ENCODE data around the gene PIGH. TPM values are rescaled to one million over a fixed set of nuclear protein-coding genes. Genes with fewer than 3 reads are reported as not detected.
A peak's percentile ranks its signal among the peaks of the same experiment; 100 is the strongest.
"Not testable (repeated sequence)": the region's sequence is repeated elsewhere in the genome, so short reads cannot be mapped to it uniquely, and the experiment has no call there.

Gene PIGH
- total RNA-seq, 1 donor from 2014 or later, result 18.3 TPM

- DNase-seq (ENCODE audit: extremely low spot score, unreplicated experiment), result no peak
- Mint-ChIP-seq H3K4me3 (ENCODE audit: unreplicated experiment) (no peak overlapping the region), H3K4me1 (ENCODE audit: unreplicated experiment) (no peaks in the 10 kb centered on the region), H3K9me3 (ENCODE audit: unreplicated experiment) (no peaks in the 10 kb centered on the region), H3K36me3 (ENCODE audit: unreplicated experiment) (no peaks in the 10 kb centered on the region), H3K27ac (ENCODE audit: unreplicated experiment) (no peak overlapping the region), H3K27me3 (ENCODE audit: unreplicated experiment) (peaks cover 51% of the 10 kb centered on the region)
- no peak for TF ChIP-seq CTCF (IDR thresholded peaks at IDR 0.05)
Observed at GRCh38 chr14:67607646-67608045, 7.6 kb upstream of the PIGH start.

GRCh38 chr14:67602995-67603545, 3.0 kb upstream of the PIGH start:
- Mint-ChIP-seq H3K4me1 (ENCODE audit: unreplicated experiment) (peaks cover 13% of the 10 kb centered on the region), H3K27ac (ENCODE audit: unreplicated experiment) (no peak overlapping the region), H3K4me3 (ENCODE audit: unreplicated experiment) (no peak overlapping the region), H3K27me3 (ENCODE audit: unreplicated experiment) (peaks cover 20% of the 10 kb centered on the region), H3K9me3 (ENCODE audit: unreplicated experiment) (no peaks in the 10 kb centered on the region), H3K36me3 (ENCODE audit: unreplicated experiment) (no peaks in the 10 kb centered on the region)
- no peak for DNase-seq (ENCODE audit: extremely low spot score, unreplicated experiment)
- TF ChIP-seq CTCF (IDR thresholded peaks at IDR 0.05), result no peak

DNA sequence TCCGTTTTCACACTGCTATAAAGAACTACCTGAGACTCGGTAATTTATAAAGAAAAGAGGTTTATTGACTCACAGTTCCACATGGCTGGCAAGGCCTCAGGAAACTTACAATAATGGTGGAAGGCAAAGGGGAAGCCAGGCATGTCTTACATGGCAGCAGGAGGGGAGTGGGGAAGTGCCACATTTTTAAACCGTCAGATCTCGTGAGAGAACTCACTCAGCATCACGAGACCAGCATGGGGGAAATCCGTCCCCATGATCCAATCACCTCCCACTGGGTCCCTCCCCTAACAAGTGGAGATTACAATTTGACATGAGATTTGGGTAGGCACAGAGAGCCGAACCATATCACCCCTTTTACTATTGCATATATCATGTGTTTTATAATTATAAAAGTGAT, 2.0 kb upstream of the PIGH start:
- Mint-ChIP-seq H3K36me3 (ENCODE audit: unreplicated experiment) (no peaks in the 10 kb centered on the region), H3K27me3 (ENCODE audit: unreplicated experiment) (peaks cover 17% of the 10 kb centered on the region), H3K9me3 (ENCODE audit: unreplicated experiment) (no peaks in the 10 kb centered on the region), H3K27ac (ENCODE audit: unreplicated experiment) (no peak overlapping the region), H3K4me1 (ENCODE audit: unreplicated experiment) (peaks cover 13% of the 10 kb centered on the region), H3K4me3 (ENCODE audit: unreplicated experiment) (no peak overlapping the region)
- no peak for TF ChIP-seq CTCF (IDR thresholded peaks at IDR 0.05)
- DNase-seq (ENCODE audit: extremely low spot score, unreplicated experiment), result no peak

- H3K4me1 Mint-ChIP-seq (ENCODE audit: unreplicated experiment), result peaks cover 13% of the 10 kb centered on the region
- peak overlapping the region; percentile 91 for H3K4me3 Mint-ChIP-seq (ENCODE audit: unreplicated experiment)
- not testable (repeated sequence) for DNase-seq (ENCODE audit: extremely low spot score, unreplicated experiment); H3K36me3 Mint-ChIP-seq (ENCODE audit: unreplicated experiment); H3K9me3 Mint-ChIP-seq (ENCODE audit: unreplicated experiment)
- peaks cover 11% of the 10 kb centered on the region for H3K27me3 Mint-ChIP-seq (ENCODE audit: unreplicated experiment)
- peak overlapping the region; percentile 96 for H3K27ac Mint-ChIP-seq (ENCODE audit: unreplicated experiment)
Observed at GRCh38 chr14:67600562-67600974, 500 bp upstream of the PIGH start.

DNA sequence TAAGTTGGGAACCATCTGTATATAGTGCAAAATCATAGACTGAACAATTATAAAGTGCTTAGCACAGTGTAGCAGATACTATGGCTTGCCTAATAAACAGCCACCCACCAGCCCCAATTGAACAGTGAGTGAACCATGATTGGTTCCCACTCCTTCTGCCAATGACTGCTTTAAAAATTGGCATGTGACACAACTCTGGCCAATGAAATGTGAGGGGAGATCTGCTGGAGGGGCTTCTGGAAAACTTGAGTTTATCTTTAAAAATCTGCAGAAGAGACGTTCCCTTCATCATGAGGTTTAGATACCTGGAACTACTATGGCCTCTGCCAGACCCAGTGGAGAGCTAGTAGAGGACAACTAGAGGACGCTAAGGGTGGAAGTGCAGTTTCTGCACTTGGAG, 4.7 kb downstream of the PIGH start:
- no peak for DNase-seq (ENCODE audit: extremely low spot score, unreplicated experiment)
- Mint-ChIP-seq H3K4me1 (ENCODE audit: unreplicated experiment) (peaks cover 13% of the 10 kb centered on the region), H3K27me3 (ENCODE audit: unreplicated experiment) (no peaks in the 10 kb centered on the region)

DNA sequence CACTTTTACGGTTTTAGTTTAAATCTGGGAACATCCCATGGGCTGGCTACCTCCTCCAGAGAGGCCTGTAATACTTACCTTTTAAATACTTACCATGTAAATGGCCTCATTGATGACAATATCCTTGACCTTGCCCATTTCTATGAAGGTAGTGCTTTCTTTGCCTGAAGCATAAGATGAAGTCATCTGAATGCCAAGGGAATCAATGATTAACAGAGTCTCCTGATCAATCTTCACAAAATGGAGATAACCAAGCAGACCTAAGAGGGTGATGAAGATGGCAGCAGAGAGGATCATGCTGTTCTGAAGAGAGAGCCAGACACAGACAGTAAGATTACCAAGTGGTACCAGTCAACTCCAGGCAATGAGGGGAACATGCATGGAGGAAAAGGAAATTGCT, 6.4 kb downstream of the PIGH start:
- H3K4me1 Mint-ChIP-seq (ENCODE audit: unreplicated experiment); H3K27ac Mint-ChIP-seq (ENCODE audit: unreplicated experiment); DNase-seq (ENCODE audit: extremely low spot score, unreplicated experiment); H3K4me3 Mint-ChIP-seq (ENCODE audit: unreplicated experiment); H3K9me3 Mint-ChIP-seq (ENCODE audit: unreplicated experiment); H3K27me3 Mint-ChIP-seq (ENCODE audit: unreplicated experiment): not testable (repeated sequence)
- peaks cover 21% of the 10 kb centered on the region for H3K36me3 Mint-ChIP-seq (ENCODE audit: unreplicated experiment)

More for the DNA sequence above, 4.7 kb downstream of the PIGH start:
- peaks cover 11% of the 10 kb centered on the region for H3K36me3 Mint-ChIP-seq (ENCODE audit: unreplicated experiment)
- no peaks in the 10 kb centered on the region for H3K9me3 Mint-ChIP-seq (ENCODE audit: unreplicated experiment)
- H3K27ac Mint-ChIP-seq (ENCODE audit: unreplicated experiment), result no peak overlapping the region
- TF ChIP-seq CTCF (IDR thresholded peaks at IDR 0.05), result no peak
- H3K4me3 Mint-ChIP-seq (ENCODE audit: unreplicated experiment), result no peak overlapping the region

Measured in osteocyte (in vitro differentiated cells).